HG02970 (cell line): ENCODE data around the gene NR5A2.

ENCODE experiments used
- ATAC-seq: cut with Tn5 transposase; IDR thresholded peaks from one replicate; pipeline ENCODE4 v1.9.1; 2021; ENCODE audit warnings: mild to moderate bottlenecking, moderate library complexity, moderate number of reproducible peaks; ENCODE audit not compliant: unreplicated experiment, low FRiP score

The NR5A2 gene

GRCh38 chr1:200058341-200058740 lies 30.8 kb downstream of the NR5A2 start:
- ATAC-seq: no peak

DNA sequence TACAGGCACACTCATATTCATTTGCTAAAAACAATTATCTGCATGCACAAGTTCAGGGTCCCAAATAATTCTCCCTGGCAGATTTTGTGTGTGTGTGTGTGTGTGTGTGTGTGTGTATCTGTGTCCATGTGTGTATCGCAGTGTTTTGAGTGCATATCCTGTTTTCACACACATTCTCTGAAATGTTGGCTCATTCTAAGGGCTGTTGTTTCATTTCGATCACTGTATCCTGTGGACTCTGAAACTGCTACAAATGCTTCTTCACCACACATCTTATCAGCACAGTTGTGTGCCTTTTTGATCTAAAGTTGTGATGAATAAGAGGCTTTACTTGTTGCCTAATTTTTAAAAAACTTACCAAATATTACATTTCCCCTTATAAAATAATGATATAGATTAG lies 34.6 kb downstream of the NR5A2 start:
- ATAC-seq: no peak

- ATAC-seq: peak; percentile 78
These were observed 45.3 kb downstream of the NR5A2 start for GRCh38 chr1:200072636-200073285.

DNA sequence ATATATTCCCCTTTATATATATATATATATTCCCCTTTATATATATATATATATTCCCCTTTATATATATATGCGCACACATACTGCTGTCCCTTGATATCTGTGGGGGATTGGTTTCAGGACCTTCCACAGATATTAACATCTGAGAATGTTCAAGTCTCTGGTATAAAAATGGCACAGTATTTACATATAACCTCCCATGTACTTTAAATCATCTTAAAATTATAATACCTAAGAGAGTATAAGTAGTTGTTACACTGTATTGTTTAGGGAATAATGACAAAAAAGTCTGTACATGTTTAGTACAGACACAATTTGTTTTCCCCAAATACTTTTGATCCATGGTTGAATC lies 45.8 kb downstream of the NR5A2 start:
- ATAC-seq: peak; percentile 38

GRCh38 chr1:200075522-200075921 lies 48.0 kb downstream of the NR5A2 start:
- no peak for ATAC-seq

GRCh38 chr1:200075938-200076546 lies 48.5 kb downstream of the NR5A2 start:
- no peak for ATAC-seq

DNA sequence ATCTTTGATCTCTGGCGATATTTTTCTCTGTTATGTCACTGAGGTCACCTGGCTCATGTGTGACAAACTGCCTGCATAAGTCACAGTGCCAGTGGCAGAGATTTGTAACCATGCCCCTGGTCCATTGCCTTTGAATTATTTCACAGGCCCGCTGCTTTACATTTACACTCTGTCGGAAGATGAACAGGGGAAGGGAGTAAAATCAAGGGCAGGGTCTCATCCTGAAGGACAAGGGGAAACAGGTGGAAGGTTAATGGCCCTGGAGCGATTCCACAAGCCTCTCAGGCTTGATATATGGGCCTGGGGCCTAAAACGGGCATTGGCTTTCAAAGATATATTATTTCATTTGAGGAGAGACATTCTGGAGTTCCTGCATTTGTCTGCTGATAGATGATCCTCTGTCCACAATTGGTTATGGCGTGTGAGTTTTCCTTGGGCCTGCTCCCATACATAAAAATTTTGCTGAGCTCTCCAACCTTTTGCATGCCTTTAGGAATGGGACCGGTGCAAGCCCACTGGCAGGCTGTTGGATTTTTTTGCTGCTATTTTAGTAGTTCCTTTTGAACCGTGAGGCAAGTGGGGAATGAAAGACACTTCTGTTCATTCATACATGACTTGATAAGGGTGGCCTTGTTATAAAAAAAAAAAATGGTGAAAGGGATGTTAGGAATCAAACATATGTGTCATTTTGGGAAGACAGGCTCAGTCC lies 51.9 kb downstream of the NR5A2 start:
- no peak for ATAC-seq

- no peak for ATAC-seq
These were observed 53.9 kb downstream of the NR5A2 start for GRCh38 chr1:200081151-200081968.

- no peak for ATAC-seq
These were observed 54.4 kb downstream of the NR5A2 start for GRCh38 chr1:200081969-200082245.

DNA sequence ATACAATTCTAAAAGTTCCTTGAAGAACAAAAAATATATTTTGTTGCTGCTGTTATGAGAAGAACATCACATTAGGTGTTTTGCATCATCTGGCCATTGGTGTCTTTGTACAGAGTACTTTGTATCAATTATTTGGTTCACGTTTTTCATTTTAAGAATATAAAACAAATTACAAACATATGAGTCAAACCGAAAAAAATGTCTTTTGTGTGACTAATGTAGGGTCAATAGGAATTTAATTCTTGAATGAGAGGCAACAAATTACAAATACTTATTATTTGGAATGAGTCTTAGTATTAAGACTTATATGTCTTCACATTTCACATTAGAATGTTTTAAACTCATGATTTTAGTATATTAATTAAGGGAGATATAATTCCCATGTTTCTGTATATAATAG lies 54.8 kb downstream of the NR5A2 start:
- no peak for ATAC-seq

DNA sequence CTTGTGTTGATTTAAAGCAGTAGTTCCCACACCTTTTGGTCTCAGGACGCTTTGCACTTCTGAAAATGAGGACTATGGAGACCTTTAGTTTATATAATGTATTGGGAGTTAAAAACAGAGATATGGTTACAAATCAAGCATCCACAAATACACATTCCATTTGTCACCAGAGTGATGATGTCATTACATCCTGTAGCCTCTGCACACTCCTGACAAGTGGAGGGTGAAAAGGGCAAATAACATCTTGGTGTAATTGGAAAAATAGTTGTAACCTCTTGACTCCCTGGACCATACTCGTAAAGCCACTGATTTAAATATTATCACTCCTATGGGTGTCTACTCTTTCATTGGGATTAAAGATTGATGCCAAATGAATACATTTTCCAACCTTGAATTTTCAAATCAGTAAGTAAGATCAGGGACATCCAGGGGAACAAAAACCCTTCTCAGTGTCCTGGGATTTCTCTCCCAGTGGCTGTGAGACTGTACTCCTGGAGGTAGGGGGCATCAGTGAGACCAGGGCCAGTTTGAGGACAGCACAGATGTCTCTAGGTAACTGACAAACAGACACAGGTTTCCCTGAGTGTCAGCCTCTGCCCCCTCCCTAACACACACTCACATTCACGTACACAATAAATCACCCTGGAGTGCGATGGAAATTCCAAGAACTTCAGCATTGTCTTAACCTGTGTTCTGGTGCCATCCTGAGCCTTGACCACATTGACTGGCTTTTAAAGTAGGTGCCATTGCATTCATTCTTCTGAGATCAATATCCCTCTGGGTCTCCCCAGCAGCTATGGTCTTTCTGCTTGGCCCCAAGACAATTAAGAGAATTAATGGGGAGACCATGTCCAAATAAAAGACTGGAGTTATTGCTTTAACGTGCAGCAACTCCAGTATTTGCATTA lies 63.0 kb downstream of the NR5A2 start:
- ATAC-seq: no peak

- no peak for ATAC-seq
These were observed 67.6 kb downstream of the NR5A2 start for GRCh38 chr1:200095057-200095577.

DNA sequence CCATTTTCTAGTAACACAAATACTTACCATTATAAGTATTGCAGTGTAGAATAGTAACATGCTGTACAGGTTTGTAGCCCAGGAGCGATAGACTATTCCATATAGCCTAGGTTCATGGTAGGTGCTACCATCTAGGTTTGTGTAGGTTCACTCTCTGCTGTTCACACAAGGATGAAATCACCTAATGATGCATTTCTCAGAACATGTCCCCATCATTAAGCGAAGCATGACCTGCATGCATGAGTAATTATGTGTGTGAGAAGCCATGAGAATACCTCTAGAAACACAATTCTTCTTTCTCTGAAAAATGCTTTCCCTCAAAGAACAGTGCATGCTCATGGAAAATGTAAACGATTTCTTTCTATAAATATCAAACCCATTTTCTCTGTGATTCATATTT lies 69.3 kb downstream of the NR5A2 start:
- ATAC-seq: no peak

GRCh38 chr1:200099040-200099439 lies 71.5 kb downstream of the NR5A2 start:
- no peak for ATAC-seq

- ATAC-seq: no peak
These were observed 76.6 kb downstream of the NR5A2 start for GRCh38 chr1:200103966-200104583.

DNA sequence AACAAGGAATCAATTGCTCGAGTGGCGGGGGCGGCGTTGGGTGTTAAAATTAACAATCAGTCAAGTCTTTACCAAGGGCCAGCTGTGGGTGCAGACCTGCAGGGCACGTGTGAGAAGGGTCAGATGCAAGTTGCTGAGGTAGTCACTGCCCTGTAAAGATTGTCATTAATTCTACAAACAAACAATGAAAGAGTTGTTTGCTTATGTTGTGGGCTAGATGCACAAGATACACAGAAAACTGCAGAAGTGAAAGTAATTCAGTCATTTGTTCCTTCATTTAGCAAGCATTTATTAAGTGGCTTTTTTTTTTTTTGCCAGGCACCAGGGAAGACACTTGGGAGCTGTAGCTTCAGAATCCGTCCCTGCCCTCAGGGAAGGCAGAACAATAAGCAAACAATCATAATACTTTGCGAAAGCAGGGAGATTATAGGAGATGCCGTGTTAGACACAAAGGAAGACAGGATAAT lies 79.5 kb downstream of the NR5A2 start:
- no peak for ATAC-seq

DNA sequence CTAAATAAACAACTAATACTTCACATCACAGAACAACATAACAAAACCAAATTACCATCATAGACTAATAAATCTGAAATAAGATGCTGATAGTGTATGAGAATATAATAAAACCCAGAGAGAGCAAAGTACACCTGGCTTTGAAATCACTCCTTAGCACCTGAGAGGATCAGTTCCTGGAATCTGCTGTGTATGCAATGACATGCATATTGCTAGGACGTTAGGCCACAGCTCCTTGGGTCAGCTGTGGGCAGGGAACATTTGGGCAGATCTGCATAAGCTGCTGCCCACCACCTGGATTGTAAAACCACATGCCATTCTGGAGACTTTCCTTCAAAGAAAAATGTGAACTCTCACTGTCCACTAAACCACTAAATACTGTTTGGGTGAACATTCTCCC lies 81.1 kb downstream of the NR5A2 start:
- ATAC-seq: no peak

DNA sequence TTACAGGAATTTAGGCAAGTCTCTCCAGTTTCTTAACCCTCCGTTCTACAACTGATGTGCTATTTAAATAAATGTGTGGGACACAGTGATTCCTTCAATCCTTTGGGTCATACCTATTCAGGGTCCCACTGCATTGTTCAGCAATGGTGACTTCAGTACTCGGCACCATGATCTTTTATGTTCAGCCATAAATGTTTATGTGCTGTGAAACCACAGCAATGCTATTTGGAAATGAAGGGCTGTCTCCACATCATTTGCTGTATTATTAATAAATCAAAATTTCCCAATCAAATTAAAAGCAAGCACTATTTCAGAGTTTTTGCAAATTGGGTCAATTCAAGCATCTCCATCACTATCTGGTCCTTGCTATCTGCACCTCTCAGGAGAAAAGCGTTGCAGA lies 84.8 kb downstream of the NR5A2 start:
- no peak for ATAC-seq

GRCh38 chr1:200115532-200115931 lies 88.0 kb downstream of the NR5A2 start:
- ATAC-seq: no peak

DNA sequence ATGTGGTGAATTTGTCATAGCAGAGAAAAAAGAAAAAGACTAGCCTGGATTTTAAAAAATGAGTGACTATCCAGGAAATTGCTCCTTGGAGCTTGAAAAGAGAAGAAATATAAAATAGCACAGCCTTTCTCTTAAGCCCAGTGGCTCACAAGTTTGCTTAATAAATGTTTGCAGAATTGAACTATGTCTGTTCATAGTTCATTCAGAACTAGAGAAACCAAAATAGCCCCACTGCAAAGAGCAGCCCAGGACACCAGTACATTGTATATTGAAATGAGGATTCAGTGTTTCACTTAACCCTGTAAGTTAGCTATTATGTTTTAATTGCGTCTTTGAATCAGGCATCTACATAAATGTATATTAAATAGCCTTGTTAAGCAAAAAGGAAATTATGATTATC lies 88.8 kb downstream of the NR5A2 start:
- ATAC-seq: no peak
